ENCODE data around the gene LGALS7.

LGALS7 gene

GRCh38 chr19:38739440-38740256 is 33.7 kb downstream of the LGALS7 start:
- no peak for DNase-seq (ENCODE audit: low spot score)

DNA sequence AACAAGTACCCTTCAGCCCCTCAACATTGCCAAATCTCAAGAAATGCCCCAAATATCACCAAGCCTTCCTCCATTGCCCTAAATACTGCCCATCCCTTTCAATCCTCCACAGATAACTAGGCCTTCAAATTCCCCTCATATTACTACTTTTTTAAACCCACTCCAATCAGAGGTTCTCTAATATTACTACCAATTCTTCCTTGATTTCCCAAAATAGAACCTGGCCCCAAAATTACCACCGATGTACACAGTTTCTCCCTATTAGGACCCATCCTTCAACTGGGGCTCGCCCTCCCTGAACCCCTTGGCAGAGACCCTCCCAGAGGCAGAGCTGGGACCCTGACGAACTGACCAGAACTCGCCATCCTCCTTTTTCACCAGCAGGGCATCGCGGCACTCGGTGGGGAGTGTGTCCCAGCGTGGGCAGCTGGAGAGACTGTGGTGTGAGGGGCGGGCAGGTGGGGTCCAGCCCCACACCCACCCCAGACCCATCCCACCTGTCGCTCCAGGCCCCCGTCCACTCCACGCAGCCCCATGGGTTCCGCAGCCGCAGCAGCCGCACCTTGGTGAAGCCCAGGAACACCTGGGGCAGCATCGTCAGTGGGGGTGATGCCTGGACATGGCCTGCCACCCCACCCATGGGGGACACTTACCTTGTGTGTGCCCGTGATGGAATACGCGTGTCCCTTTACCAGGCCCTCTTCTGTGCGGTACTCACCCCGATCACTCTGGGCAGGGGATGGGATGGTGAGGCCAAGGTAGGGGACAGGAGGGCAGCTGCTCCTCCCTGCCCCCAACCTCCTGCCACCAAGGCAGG is 35.2 kb downstream of the LGALS7 start:
- DNase-seq (ENCODE audit: low spot score): no peak

DNA sequence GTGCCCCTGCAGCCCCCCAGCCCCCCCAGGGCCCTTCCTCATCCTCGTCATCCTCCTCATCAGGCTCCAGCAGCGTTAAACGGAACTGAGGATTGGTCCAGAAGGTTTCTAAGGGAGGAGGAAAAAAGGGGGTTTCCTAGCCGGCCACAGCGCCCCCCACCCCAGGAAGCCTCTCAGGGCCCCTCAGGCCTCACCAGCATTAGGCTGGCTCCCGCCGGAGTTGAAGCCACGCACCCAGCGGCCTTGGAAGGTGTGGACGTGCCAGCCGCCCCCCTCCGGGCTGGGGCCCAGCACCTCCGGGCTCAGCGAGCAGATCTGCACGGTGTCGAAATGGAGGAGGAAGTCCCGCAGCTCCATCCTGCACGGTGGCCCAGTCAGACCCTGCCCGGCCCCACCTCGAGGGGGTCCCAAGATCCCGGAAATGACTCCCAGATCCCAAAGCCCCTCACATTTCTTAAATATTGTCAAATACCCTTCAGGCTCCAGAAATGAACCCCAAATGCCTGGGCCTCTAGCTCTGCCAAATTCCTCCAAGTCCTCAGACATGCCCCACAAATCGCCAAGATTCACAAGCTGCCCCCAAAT is 35.9 kb downstream of the LGALS7 start:
- no peak for DNase-seq (ENCODE audit: low spot score)

GRCh38 chr19:38736413-38737280 is 36.7 kb downstream of the LGALS7 start:
- DNase-seq (ENCODE audit: low spot score): peak; percentile 69

DNA sequence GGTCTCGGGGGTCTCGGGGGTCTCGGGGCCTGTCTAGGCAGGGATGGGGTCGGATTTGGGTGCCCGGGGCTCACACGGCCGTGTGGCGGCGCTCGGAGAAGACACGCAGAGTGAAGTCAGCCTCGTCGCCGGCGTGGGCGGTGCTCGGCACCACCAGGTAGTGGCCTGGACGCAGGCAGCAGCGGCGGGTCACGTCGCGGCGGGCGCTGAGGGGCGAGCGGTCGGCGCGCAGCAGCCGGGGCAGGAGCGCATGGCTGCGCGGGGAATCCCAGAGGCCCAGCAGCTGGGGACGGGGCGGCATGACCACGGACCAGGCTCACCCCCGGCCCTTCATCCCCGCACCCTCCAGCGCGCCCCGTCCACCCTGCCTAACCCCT is 37.3 kb downstream of the LGALS7 start:
- peak; percentile 41 for DNase-seq (ENCODE audit: low spot score)

DNA sequence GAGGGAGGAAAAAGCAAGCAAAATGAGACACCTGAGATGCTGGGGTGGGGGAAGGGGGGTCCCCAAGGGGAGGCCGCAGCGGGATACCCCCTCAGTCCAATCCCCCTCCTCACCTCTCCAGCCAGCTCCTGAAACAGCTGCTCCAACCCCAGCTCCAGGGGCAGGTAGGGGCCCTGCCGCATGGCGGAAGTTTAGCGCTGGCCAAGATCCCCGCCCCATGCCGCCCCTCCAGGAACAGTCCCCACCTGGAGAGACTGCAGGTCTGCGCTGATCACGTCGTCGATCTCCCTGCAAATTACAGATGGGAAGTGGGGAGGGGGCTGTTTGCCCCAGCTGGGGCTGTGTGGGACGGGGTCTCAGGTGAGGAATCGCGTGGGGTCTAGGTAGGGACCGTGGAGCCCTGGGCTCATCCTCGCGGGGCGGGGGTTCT is 38.0 kb downstream of the LGALS7 start:
- DNase-seq (ENCODE audit: low spot score): no peak

GRCh38 chr19:38734426-38735256 is 38.7 kb downstream of the LGALS7 start:
- DNase-seq (ENCODE audit: low spot score): peak; percentile 45

GRCh38 chr19:38734176-38734425 is 39.2 kb downstream of the LGALS7 start:
- no peak for DNase-seq (ENCODE audit: low spot score)

- DNase-seq (ENCODE audit: low spot score): no peak
These were observed 39.7 kb downstream of the LGALS7 start for GRCh38 chr19:38733493-38734175.

DNA sequence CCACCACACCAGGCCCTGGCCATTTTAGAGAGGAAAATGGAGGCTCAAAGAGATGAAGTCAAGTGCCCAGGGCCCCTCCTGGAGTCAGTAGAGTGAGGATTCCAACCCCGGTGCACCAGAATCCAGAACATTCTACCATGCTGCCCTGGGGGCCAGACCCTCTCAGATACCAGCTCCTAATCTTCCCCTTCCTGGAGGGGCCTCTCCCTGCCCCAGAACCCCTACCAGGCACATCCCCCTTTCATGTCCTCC is 40.1 kb downstream of the LGALS7 start:
- no peak for DNase-seq (ENCODE audit: low spot score)

DNA sequence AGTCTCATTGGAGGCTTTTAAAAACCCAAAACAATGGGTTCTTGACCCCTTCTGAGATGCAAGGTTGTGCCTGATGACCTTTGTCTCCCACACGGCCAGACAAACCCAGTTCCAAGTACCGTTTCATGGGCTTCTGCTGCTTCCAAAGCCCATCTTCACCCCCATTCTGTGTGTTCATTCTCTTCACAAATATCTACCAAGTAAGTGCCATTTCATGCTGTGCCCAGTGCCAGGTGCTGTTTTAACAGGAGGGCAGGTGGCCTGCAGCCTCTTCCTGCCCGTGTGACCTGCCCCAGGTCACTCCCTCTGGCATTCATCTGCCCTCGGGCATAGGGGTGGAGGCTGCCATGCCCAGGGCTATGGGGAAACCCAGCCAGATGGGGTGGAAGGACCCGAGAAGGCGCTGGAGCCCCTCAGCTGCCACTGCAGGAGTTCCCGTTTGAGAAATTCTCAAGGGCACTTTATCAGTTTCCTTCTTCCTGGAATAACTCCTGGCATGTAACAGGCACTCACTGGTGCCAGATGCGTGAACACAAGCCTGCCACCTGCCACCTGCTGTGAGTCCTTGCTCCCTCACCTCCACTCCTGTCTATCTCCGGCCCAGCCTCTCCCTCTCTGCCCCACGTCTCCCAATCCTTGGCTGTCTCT is 41.5 kb downstream of the LGALS7 start:
- no peak for DNase-seq (ENCODE audit: low spot score)

DNA sequence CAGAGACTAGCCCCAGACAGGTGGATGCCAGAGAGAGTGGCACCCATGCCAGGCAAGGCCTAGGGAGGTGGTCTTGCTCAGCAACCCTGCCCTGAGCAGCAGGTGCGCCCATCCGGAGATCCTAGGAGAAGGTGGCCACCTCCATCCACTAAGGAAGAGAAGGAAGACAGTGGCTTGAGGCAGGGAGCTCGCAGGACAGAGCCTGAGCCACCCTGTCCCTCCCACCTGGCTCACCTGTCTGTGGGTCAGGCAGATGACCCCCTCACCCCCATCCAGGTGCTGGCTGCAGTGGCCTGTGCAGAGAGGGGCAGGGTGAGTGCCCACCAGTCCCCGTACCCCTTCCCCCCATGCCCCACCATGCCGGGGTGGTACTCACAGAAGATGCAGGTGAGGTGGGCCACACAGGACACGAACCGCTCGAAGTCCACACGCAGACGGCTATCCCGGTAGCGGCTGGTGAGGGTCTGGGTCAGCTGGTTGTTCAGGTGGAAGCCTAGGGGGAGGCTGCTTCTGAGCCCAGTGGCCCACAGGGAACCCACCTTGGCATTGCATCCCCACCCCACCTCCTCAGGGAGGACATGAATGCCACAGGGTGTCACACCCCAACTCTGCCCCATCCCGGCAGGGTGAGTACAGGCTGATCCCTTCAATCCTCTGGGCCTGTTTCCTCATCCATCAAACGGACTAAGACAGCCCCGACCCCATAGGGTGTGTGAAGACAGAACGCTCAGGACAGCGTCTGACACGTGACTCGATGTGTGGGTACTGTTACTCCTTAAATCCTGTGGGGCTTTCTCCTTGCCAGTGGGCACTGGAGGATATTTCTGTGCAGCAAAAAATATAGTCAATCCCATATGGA is 42.4 kb downstream of the LGALS7 start:
- DNase-seq (ENCODE audit: low spot score): no peak

GRCh38 chr19:38730470-38730730 is 42.9 kb downstream of the LGALS7 start:
- DNase-seq (ENCODE audit: low spot score): no peak

DNA sequence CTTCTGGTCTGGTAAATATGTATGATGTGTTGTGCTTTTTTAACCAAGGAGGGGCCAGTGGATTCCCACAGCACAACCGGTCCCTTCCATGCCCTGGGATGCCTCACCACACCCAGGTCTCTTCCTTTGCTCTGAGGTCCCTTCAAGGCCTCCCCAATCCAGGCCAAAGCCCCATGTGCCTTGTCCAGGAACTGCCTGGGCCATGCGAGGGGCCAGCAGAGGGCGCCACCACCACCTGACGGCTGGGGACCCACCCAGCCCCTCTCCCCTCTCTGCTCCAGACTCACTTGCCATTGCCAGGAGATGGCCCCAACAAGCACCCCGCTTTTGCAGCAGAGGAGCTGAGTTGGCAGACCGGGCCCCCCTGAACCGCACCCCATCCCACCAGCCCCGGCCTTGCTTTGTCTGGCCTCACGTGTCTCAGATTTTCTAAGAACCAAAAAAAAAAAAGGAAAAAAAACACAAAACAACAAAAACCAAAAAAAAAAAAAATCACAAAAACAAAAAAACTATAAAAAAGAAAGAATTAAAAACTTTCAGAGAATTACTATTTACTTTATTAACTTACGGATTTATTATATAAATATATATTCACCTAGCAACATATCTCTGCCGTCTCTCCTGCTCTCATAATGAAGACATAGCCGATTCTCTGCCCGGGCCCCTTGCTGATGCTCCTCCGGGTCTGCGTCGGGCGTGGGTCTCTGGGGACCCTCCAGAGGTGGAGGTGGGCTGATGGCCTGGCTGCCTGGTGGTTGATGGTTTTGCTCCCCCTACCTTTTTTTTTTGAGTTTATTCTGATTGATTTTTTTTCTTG is 43.5 kb downstream of the LGALS7 start:
- DNase-seq (ENCODE audit: low spot score): peak; percentile 73

DNA sequence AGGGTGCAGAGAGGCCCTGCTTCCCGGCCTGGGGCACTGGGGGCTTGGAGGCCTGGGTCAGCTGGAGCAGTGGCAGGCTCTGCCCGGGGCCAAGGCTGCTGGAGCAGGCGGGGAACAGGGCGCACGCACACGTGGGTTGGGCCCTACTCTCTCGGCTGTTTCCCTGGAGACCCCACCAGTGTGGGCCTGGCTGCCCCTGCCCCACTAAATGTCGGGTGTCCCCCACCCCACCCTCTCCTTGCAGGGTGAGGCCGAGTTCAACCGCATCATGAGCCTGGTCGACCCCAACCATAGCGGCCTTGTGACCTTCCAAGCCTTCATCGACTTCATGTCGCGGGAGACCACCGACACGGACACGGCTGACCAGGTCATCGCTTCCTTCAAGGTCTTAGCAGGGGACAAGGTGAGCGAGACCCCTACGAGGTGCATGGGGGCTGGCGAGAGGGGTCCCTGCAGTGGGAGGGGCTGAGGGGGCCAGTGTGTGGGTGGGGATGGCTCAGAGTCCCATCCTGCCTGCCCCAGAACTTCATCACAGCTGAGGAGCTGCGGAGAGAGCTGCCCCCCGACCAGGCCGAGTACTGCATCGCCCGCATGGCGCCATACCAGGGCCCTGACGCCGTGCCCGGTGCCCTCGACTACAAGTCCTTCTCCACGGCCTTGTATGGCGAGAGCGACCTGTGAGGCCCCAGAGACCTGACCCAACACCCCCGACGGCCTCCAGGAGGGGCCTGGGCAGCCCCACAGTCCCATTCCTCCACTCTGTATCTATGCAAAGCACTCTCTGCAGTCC is 44.4 kb downstream of the LGALS7 start:
- DNase-seq (ENCODE audit: low spot score): no peak

DNA sequence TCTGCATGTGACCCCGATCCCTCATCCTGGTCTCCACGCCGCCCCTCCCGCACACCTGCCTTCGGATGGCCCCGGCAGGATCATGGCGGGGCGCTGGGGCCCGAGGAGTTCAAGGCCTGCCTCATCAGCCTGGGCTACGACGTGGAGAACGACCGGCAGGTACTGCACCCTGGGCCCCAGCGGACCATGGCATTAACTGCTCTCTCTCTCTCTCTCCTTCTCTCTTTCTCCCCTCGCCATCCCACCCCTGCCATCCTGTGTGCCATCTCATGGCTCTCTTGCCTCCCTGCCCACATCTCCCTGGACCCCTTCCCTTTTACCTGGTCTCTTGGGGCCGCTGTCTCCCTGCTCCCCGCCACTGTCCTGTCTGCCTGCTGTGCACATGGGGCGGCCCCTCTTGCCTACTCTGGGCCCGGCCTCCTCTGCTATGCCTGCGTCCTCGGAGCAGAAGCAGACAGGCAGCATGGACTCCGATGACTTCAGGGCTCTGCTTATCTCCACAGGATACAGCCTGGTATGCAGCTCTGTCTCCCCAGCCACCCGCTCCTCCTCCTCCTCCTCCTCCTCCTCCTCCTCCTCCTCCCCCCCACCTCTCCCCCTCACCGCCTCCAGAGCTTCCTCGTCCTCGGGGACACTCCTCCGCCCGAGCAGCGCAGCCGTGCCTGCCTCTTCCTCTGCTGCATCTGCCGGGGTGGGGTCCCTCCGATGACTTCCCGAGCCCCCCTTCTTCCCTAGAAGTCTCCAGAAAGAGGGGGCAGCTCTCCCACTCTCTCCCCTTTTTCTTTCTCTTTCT is 45.3 kb downstream of the LGALS7 start:
- DNase-seq (ENCODE audit: low spot score): no peak

- no peak for DNase-seq (ENCODE audit: low spot score)
These were observed 45.9 kb downstream of the LGALS7 start for GRCh38 chr19:38727306-38727867.
